ENCODE data around the gene KLK2. TPM values are rescaled to one million over a fixed set of nuclear protein-coding genes. Genes with fewer than 3 reads are reported as not detected.

KLK2 gene
- polyA plus RNA-seq, 1 experiment, result not detected

DNA sequence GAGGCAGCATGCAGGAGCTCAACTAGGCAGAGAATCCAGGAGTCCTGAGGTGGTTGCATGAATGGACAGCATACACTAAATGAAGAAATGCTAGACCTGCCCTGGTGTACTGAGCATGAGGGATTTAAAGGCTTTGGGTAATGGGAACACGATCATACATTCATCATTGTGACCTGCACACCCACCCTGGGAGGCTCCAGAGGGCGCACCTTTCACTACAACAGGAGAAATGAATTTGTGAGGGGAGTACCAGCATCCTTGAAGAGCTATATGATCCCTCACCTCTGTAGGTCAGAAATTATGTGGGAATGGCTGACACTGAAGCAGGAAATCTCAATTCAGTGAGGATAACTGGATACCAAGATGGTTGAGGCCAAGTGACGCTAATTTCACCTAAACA is 8.9 kb downstream of the KLK2 start:
- TF ChIP-seq, protein P1, sequence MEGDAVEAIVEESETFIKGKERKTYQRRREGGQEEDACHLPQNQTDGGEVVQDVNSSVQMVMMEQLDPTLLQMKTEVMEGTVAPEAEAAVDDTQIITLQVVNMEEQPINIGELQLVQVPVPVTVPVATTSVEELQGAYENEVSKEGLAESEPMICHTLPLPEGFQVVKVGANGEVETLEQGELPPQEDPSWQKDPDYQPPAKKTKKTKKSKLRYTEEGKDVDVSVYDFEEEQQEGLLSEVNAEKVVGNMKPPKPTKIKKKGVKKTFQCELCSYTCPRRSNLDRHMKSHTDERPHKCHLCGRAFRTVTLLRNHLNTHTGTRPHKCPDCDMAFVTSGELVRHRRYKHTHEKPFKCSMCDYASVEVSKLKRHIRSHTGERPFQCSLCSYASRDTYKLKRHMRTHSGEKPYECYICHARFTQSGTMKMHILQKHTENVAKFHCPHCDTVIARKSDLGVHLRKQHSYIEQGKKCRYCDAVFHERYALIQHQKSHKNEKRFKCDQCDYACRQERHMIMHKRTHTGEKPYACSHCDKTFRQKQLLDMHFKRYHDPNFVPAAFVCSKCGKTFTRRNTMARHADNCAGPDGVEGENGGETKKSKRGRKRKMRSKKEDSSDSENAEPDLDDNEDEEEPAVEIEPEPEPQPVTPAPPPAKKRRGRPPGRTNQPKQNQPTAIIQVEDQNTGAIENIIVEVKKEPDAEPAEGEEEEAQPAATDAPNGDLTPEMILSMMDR (IDR thresholded peaks at IDR 0.05; ENCODE audit: insufficient read depth, low read depth, low read length), result no peak
- no peaks in the 10 kb centered on the region for H3K27me3 ChIP-seq (ENCODE audit: control insufficient read depth, insufficient read depth, low read length)
- no peak for DNase-seq (ENCODE audit: low read depth)
- no peak overlapping the region for H3K4me3 ChIP-seq (ENCODE audit: low read depth, low read length)
- ChIA-PET POLR2A (no interaction called here), CTCF (no interaction called here)
- no peaks in the 10 kb centered on the region for H3K36me3 ChIP-seq (ENCODE audit: control insufficient read depth, insufficient read depth, low read length)

DNA sequence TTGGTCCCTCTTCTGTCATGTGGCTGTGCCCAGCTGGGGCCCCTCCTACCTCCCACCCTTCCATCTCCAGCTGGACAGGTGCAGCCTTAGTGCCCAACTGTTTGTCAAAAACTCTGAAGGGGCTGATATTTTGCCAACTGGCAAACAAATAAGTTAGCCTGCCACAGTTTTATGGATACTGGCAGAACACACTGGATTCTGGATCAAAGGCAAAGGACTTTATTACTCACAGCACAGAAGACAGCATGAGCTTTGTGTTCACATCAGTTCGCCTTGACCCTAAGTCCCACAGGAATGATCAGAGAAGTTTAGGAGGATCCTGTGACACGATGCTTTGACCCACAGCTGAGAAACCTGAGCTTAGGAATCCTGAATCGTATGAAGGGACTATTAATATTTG is 16.4 kb downstream of the KLK2 start:
- no peaks in the 10 kb centered on the region for H3K27me3 ChIP-seq (ENCODE audit: control insufficient read depth, insufficient read depth, low read length)
- no peak for DNase-seq (ENCODE audit: low read depth)
- TF ChIP-seq, protein P1 (IDR thresholded peaks at IDR 0.05; ENCODE audit: insufficient read depth, low read depth, low read length), result no peak
- no peak overlapping the region for H3K4me3 ChIP-seq (ENCODE audit: low read depth, low read length)
- ChIA-PET POLR2A (no interaction called here), CTCF (no interaction called here)
- no peaks in the 10 kb centered on the region for H3K36me3 ChIP-seq (ENCODE audit: control insufficient read depth, insufficient read depth, low read length)

DNA sequence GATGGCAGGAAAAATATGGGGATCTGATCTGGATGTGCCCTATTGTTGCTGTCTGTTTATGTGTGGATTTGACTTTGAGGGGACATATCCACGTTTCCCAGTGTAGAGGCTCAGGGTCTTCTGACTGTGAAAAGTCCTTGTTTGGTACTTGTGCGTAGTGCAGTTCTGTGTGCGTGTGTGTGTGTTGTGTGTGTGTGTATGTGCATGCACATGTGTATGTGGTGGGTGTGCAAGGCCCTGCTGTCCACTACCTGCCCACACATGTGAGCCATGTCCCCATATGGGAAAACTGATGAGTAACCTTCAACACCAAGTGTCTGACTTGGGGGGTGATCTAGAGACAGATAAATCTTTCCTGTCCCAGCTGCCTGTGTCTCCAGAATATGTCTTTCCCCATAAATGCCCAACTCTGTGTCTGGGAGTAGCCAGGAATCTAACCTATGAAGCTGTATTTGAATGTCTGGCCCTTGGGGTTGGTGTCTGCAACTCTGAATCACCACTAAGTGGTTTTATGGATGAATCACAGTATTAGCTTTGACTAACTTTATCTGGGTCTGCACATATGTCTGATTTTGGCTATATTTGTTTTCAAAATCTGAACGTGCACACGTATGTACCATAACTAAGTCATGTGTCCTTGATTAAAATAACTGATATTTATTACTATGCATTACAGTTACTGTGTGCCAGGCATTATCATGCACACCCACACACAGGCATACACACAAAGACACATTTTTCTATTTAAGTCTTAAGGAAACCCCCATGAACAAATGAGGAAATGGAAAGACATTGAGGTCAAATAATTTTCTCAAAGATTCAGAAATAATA is 17.4 kb downstream of the KLK2 start:
- Histone ChIP-seq H3K27me3 (ENCODE audit: control insufficient read depth, insufficient read depth, low read length) (no peaks in the 10 kb centered on the region), H3K36me3 (ENCODE audit: control insufficient read depth, insufficient read depth, low read length) (no peaks in the 10 kb centered on the region), H3K4me3 (ENCODE audit: low read depth, low read length) (no peak overlapping the region)
- CTCF ChIA-PET, result no interaction called here
- POLR2A ChIA-PET, result no interaction called here
- DNase-seq (ENCODE audit: low read depth), result no peak
- TF ChIP-seq, protein P1 (IDR thresholded peaks at IDR 0.05; ENCODE audit: insufficient read depth, low read depth, low read length), result no peak

DNA sequence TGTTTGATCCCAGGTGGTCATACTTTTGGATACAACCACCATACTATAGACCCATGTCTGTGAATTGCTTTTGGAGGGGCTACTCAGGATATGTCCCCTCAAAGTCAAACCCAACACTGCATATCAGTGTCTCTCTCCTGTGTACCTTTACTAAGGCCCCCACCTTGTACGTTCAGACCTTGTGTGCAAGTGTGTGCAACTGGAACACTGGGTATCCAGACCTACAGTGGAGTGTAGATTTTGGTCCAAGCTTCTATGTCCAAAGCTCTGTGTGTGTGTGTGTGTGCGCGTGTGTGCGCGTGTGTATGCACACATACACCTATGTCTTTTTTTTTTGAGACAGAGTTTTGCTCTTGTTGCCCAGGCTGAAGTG is 18.0 kb downstream of the KLK2 start:
- ChIA-PET POLR2A (no interaction called here), CTCF (no interaction called here)
- no peak for DNase-seq (ENCODE audit: low read depth)
- Histone ChIP-seq H3K36me3 (ENCODE audit: control insufficient read depth, insufficient read depth, low read length) (no peaks in the 10 kb centered on the region), H3K4me3 (ENCODE audit: low read depth, low read length) (no peak overlapping the region), H3K27me3 (ENCODE audit: control insufficient read depth, insufficient read depth, low read length) (no peaks in the 10 kb centered on the region)
- TF ChIP-seq, protein P1 (IDR thresholded peaks at IDR 0.05; ENCODE audit: insufficient read depth, low read depth, low read length), result no peak

DNA sequence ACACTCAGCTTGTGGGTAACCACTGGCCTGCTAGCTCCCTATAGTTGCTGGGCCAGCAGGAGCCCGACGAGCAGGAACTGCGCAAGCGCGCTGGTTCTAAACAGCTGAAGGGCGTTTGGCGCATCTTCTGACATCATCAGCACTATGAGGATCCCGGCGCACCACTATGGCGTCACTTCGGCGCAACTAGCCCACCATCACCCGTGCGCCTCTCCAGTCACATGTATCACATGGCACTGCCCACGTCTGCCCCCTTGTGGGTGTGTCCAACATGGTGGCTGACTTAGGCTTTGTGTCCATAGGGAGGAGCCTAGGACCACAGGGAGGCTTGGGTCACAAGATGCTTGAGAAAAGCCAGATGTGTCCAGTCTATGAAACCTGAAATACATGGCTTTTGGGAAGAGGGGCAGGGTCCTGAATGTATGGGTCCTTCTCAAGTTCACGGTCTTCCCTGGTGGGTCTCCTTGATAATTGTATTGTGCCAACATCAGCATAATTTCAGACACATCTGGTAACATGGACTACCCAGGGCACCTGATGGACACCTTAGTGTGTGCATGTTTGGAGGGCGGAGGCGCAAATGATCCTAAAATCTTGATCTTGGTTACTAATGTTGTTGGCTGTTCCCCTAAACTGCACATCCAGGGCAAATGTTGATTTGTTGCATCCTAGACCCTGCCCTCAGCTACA is 20.0 kb downstream of the KLK2 start:
- TF ChIP-seq, protein P1 (IDR thresholded peaks at IDR 0.05; ENCODE audit: insufficient read depth, low read depth, low read length), result 0 out of 2 replicates have a peak, but pooled peaks have one; percentile 6
- Histone ChIP-seq H3K27me3 (ENCODE audit: control insufficient read depth, insufficient read depth, low read length) (no peaks in the 10 kb centered on the region), H3K36me3 (ENCODE audit: control insufficient read depth, insufficient read depth, low read length) (no peaks in the 10 kb centered on the region), H3K4me3 (ENCODE audit: low read depth, low read length) (no peak overlapping the region)
- no peak for DNase-seq (ENCODE audit: low read depth)
- POLR2A ChIA-PET, result no interaction called here
- CTCF ChIA-PET, result no interaction called here
